Smooth muscle cell (in vitro differentiated cells): ENCODE data around the gene SAMD8. TPM values are rescaled to one million over a fixed set of nuclear protein-coding genes. Genes with fewer than 3 reads are reported as not detected.

ENCODE experiments used
- DNase-seq: peaks from one replicate; lab custom pipeline; 2025; ENCODE audit not compliant: unreplicated experiment; lab: John Stamatoyannopoulos, UW
- H2AFZ ChIP-seq: fragments of 200-600 bp; sonication (generic); 2 replicates; pipeline ENCODE4 v1.6.0; 2016; ENCODE audit warnings: antibody characterized with exemption, low read depth, mild to moderate bottlenecking
- H3F3A ChIP-seq: fragments of 200-600 bp; sonication (generic); 2 replicates; pipeline ENCODE4 v1.6.0; 2017; ENCODE audit warnings: antibody characterized with exemption, low read depth
- H3K27ac ChIP-seq: fragments of 200-600 bp; sonication (generic); 2 replicates; pipeline ENCODE4 v1.5.1; 2016; ENCODE audit warnings: low read depth, mild to moderate bottlenecking
- H3K27me3 ChIP-seq: fragments of 200-600 bp; sonication (generic); 2 replicates; pipeline ENCODE4 v1.6.1; 2016; ENCODE audit warnings: low read depth, mild to moderate bottlenecking
- H3K36me3 ChIP-seq: fragments of 200-600 bp; sonication (generic); 2 replicates; pipeline ENCODE4 v1.5.1; 2016; ENCODE audit warnings: low read depth
- H3K4me1 ChIP-seq: fragments of 200-600 bp; sonication (generic); 2 replicates; pipeline ENCODE4 v1.5.1; 2016; ENCODE audit warnings: low read depth
- H3K4me2 ChIP-seq: fragments of 200-600 bp; sonication (generic); 2 replicates; pipeline ENCODE4 v1.6.0; 2016; ENCODE audit warnings: mild to moderate bottlenecking
- H3K4me3 ChIP-seq: fragments of 200-600 bp; sonication (generic); 2 replicates; pipeline ENCODE4 v1.5.1; 2016; ENCODE audit warnings: mild to moderate bottlenecking
- H3K79me2 ChIP-seq: fragments of 200-600 bp; sonication (generic); 2 replicates; pipeline ENCODE4 v1.6.0; 2016; ENCODE audit warnings: low read depth, mild to moderate bottlenecking
- H3K9ac ChIP-seq: fragments of 200-600 bp; sonication (generic); 2 replicates; pipeline ENCODE4 v1.6.0; 2016; ENCODE audit warnings: low read depth
- H3K9me3 ChIP-seq: fragments of 200-600 bp; sonication (generic); replicated peaks from 2 replicates; pipeline ENCODE4 v1.5.1; 2016; ENCODE audit warnings: low read depth
- H4K20me1 ChIP-seq: fragments of 200-600 bp; sonication (generic); 2 replicates; pipeline ENCODE4 v1.6.0; 2016; ENCODE audit warnings: low read depth
- WGBS: methylation state at CpG from one replicate; pipeline ENCODE4 v1.1.7; 2016; ENCODE audit warnings: low lambda C conversion rate; 5-methylcytosine and 5-hydroxymethylcytosine counted together
- polyA plus RNA-seq: library from polyadenylated mRNA; unstranded; fragments of >200 nt; fragmentation: Nextera tagmentation; extraction: Ambion mirVana; gene quantifications from 2 replicates; pipeline ENCODE4 v1.2.1, GENCODE V29; 2016
- total RNA-seq: library from RNA; depleted of rRNA; stranded (reverse); fragments of >200 nt; gene quantifications from 2 replicates; pipeline ENCODE4 v1.2.3, GENCODE V29; 2014
- TF ChIP-seq, protein P1 (sequence below): fragments of 200-600 bp; sonication (generic); IDR thresholded peaks from 2 replicates; pipeline ENCODE4 v1.5.1; 2017; ENCODE audit warnings: borderline replicate concordance, mild to moderate bottlenecking, antibody characterized with exemption; ENCODE audit not compliant: insufficient read depth, poor library complexity, severe bottlenecking

The SAMD8 gene
- total and polyA plus RNA-seq, 2 experiments from 2014 or later, result 7.4 to 30.1 TPM

DNA sequence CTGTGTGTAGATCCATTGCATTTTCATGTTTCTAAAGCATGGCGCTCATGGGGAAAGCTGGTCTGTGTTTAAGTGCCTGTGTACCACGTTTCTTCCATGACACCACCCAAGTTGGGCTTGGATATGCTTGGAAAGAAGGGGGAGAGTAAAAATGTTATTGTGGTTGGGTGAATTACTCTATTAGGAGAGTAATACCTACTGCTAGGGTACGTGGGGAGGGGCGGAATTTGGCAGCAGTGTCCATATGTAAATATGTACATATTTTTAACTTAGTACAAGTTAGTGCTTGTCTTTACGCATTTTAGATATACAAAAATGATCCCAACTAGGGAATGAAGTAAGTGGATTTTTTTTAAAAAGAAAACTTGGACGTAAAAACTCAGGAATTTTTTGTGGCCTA lies 42.9 kb upstream of the SAMD8 start:
- no peaks in the 10 kb centered on the region for H3K79me2 ChIP-seq
- no peaks in the 10 kb centered on the region for H3K4me1 ChIP-seq
- H3K27ac ChIP-seq, result no peak overlapping the region
- no peak overlapping the region for H3K9ac ChIP-seq
- H3K27me3 ChIP-seq, result no peaks in the 10 kb centered on the region
- H2AFZ ChIP-seq, result no peak overlapping the region
- H3K4me3 ChIP-seq, result no peak overlapping the region
- H3K36me3 ChIP-seq, result no peaks in the 10 kb centered on the region
- no peaks in the 10 kb centered on the region for H4K20me1 ChIP-seq
- 97% methylated on average over 6 of the region's 6 CpGs for WGBS
- no peaks in the 10 kb centered on the region for H3F3A ChIP-seq
- H3K4me2 ChIP-seq, result no peak overlapping the region
- TF ChIP-seq, protein P1, sequence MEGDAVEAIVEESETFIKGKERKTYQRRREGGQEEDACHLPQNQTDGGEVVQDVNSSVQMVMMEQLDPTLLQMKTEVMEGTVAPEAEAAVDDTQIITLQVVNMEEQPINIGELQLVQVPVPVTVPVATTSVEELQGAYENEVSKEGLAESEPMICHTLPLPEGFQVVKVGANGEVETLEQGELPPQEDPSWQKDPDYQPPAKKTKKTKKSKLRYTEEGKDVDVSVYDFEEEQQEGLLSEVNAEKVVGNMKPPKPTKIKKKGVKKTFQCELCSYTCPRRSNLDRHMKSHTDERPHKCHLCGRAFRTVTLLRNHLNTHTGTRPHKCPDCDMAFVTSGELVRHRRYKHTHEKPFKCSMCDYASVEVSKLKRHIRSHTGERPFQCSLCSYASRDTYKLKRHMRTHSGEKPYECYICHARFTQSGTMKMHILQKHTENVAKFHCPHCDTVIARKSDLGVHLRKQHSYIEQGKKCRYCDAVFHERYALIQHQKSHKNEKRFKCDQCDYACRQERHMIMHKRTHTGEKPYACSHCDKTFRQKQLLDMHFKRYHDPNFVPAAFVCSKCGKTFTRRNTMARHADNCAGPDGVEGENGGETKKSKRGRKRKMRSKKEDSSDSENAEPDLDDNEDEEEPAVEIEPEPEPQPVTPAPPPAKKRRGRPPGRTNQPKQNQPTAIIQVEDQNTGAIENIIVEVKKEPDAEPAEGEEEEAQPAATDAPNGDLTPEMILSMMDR, result no peak
- no peaks in the 10 kb centered on the region for H3K9me3 ChIP-seq
- no peak for DNase-seq

DNA sequence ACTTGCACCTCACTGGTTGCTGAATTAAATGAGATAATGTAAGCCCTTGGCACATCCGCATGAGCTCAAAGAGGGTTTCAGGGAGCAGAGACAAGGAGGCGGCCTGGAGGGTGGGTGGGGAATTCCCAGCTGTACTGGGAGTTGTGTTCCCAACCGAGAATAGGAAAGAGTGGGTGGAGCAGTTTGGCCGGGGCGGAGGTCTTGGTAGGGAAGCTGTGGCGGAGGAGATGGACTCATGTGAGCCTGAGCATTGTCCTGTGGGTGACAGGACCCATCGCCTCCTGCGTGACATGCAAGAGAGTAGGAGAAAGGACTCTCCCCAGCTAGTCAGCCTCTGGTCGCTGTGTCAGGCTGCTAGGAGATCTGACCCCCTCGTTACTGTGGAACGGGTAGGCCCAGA lies 41.0 kb upstream of the SAMD8 start:
- no peak for DNase-seq
- H3K79me2 ChIP-seq, result no peaks in the 10 kb centered on the region
- TF ChIP-seq, protein P1, result no peak
- no peak overlapping the region for H3K4me2 ChIP-seq
- H3K27ac ChIP-seq, result no peak overlapping the region
- 57% methylated on average over 11 of the region's 11 CpGs for WGBS
- no peak overlapping the region for H3K9ac ChIP-seq
- H3K9me3 ChIP-seq, result no peaks in the 10 kb centered on the region
- no peaks in the 10 kb centered on the region for H3K27me3 ChIP-seq
- no peaks in the 10 kb centered on the region for H4K20me1 ChIP-seq
- no peaks in the 10 kb centered on the region for H3F3A ChIP-seq
- H3K36me3 ChIP-seq, result no peaks in the 10 kb centered on the region
- H3K4me1 ChIP-seq, result no peaks in the 10 kb centered on the region
- peak overlapping the region; percentile 43 for H2AFZ ChIP-seq
- no peak overlapping the region for H3K4me3 ChIP-seq

DNA sequence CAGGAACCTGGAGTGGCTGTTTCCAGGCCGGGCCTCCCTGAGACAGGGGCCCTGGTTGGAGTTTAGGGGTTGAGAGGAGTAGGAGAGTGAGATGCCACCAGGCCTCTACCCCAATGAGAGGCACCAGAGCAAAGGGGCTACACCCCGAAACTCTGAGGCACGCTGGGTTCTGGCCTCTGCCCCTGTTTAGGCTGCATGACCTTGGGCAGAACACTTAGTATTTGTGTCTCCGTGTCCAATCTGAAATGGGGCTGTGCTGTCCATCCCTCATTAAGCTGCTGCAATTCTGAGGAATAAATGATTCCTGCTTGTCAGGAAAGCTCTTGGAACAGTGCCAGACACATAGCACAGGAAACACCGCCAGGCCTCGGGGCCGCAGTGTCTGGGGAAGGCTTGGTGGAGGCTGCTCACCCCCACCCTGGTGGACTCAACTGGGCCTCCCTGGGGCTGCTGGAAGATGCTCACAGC lies 40.5 kb upstream of the SAMD8 start:
- no peaks in the 10 kb centered on the region for H3K36me3 ChIP-seq
- WGBS, result 64% methylated on average over 7 of the region's 7 CpGs
- H3K4me3 ChIP-seq, result no peak overlapping the region
- TF ChIP-seq, protein P1, result no peak
- no peak for DNase-seq
- no peaks in the 10 kb centered on the region for H3K9me3 ChIP-seq
- H3K27ac ChIP-seq, result no peak overlapping the region
- H3K27me3 ChIP-seq, result no peaks in the 10 kb centered on the region
- H3K9ac ChIP-seq, result no peak overlapping the region
- peak overlapping the region; percentile 43 for H2AFZ ChIP-seq
- H3K4me1 ChIP-seq, result no peaks in the 10 kb centered on the region
- no peaks in the 10 kb centered on the region for H4K20me1 ChIP-seq
- H3K4me2 ChIP-seq, result no peak overlapping the region
- H3F3A ChIP-seq, result no peaks in the 10 kb centered on the region
- no peaks in the 10 kb centered on the region for H3K79me2 ChIP-seq

DNA sequence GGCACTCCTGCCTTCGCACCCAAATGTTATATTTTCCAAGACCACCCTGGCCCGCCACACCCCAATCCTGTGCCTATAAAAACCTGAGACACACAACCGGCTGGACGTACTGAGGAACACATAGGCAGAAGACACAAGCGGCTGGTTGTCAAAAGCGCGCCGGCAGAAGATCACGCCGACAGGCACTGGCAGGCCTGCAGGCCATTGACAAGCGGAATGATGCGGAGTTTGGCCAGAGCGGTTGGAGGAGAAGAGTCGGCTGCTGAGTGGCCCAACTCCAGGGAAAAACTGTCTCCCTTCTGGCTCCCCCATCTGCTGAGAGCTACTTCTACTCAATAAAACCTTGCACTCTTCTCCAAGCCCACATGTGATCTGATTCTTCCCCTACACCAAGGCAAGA lies 39.7 kb upstream of the SAMD8 start:
- H4K20me1 ChIP-seq, result no peaks in the 10 kb centered on the region
- no peak overlapping the region for H3K27ac ChIP-seq
- H3F3A ChIP-seq, result no peaks in the 10 kb centered on the region
- H3K4me1 ChIP-seq, result no peaks in the 10 kb centered on the region
- no peaks in the 10 kb centered on the region for H3K36me3 ChIP-seq
- WGBS, result 96% methylated on average over 14 of the region's 14 CpGs
- H3K9ac ChIP-seq, result no peak overlapping the region
- no peak overlapping the region for H3K4me3 ChIP-seq
- TF ChIP-seq, protein P1, result no peak
- no peaks in the 10 kb centered on the region for H3K27me3 ChIP-seq
- no peak overlapping the region for H3K4me2 ChIP-seq
- no peaks in the 10 kb centered on the region for H3K79me2 ChIP-seq
- no peak overlapping the region for H2AFZ ChIP-seq
- H3K9me3 ChIP-seq, result no peaks in the 10 kb centered on the region
- no peak for DNase-seq
